ENCODE measurements around the gene CAMKMT.

DNA sequence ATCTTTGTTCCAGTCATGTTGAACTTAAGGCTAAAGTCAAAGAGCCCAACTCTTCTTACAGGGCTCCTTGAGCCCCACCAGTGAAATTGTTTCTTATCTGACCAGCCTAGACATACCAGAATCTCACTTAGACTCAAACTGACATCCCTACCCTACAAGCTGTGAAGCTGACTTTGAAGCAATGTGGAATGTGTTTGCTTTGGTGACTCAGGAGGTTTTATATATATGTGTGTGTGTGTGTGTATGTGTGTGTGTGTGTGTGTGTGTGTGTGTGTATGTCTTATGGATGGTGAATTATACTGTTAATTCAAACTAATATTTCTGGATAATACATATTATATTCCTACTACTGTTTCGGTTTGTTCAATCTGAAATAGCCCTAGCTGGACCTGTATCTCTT is 67.3 kb downstream of the CAMKMT start:
- TF ChIP-seq BRD4 (IDR thresholded peaks at IDR 0.05) (no peak), BRF1 (IDR thresholded peaks at IDR 0.05; ENCODE audit: borderline replicate concordance, extremely low read depth, insufficient read length) (no peak), EZH2 (IDR thresholded peaks at IDR 0.05; ENCODE audit: borderline replicate concordance, low read depth, low read length) (no peak), ZNF165 (CRISPR knock-in tag; IDR thresholded peaks at IDR 0.05; ENCODE audit: borderline replicate concordance) (no peak), RAD21 (CRISPR knock-in tag; conservative IDR thresholded peaks at IDR 0.05 in 1 of 2, IDR thresholded peaks at IDR 0.05 in 1 of 2) (no peak), ZNF24 (IDR thresholded peaks at IDR 0.05) (no peak), EP300 (IDR thresholded peaks at IDR 0.05; ENCODE audit: low read length) (no peak), PHF20 (IDR thresholded peaks at IDR 0.05; ENCODE audit: partially characterized antibody) (no peak), KDM1A (IDR thresholded peaks at IDR 0.05) (no peak), GTF2F1 (IDR thresholded peaks at IDR 0.05; ENCODE audit: low read depth, low read length) (no peak)
- TF ChIP-seq, protein P1, sequence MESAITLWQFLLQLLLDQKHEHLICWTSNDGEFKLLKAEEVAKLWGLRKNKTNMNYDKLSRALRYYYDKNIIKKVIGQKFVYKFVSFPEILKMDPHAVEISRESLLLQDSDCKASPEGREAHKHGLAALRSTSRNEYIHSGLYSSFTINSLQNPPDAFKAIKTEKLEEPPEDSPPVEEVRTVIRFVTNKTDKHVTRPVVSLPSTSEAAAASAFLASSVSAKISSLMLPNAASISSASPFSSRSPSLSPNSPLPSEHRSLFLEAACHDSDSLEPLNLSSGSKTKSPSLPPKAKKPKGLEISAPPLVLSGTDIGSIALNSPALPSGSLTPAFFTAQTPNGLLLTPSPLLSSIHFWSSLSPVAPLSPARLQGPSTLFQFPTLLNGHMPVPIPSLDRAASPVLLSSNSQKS (CRISPR knock-in tag; IDR thresholded peaks at IDR 0.05): no peak
- TF ChIP-seq, protein P2, sequence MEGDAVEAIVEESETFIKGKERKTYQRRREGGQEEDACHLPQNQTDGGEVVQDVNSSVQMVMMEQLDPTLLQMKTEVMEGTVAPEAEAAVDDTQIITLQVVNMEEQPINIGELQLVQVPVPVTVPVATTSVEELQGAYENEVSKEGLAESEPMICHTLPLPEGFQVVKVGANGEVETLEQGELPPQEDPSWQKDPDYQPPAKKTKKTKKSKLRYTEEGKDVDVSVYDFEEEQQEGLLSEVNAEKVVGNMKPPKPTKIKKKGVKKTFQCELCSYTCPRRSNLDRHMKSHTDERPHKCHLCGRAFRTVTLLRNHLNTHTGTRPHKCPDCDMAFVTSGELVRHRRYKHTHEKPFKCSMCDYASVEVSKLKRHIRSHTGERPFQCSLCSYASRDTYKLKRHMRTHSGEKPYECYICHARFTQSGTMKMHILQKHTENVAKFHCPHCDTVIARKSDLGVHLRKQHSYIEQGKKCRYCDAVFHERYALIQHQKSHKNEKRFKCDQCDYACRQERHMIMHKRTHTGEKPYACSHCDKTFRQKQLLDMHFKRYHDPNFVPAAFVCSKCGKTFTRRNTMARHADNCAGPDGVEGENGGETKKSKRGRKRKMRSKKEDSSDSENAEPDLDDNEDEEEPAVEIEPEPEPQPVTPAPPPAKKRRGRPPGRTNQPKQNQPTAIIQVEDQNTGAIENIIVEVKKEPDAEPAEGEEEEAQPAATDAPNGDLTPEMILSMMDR (IDR thresholded peaks at IDR 0.05 in 2 of 3, conservative IDR thresholded peaks at IDR 0.05 in 1 of 3; ENCODE audit: insufficient read depth in 2 of 3, low read depth in 1 of 3, low read length in 3 of 3): no peak
